HG02588 (cell line): ENCODE results near the gene DCUN1D4.
"Not testable (repeated sequence)": the region's sequence is repeated elsewhere in the genome, so short reads cannot be mapped to it uniquely, and the experiment has no call there.

ENCODE experiments used
- ATAC-seq: cut with Tn5 transposase; IDR thresholded peaks from one replicate; pipeline ENCODE4 v1.9.1; 2021; ENCODE audit warnings: mild to moderate bottlenecking, moderate library complexity; ENCODE audit not compliant: unreplicated experiment

Gene DCUN1D4

GRCh38 chr4:51890760-51891159 is 47.8 kb downstream of the DCUN1D4 start:
- ATAC-seq, result no peak

DNA sequence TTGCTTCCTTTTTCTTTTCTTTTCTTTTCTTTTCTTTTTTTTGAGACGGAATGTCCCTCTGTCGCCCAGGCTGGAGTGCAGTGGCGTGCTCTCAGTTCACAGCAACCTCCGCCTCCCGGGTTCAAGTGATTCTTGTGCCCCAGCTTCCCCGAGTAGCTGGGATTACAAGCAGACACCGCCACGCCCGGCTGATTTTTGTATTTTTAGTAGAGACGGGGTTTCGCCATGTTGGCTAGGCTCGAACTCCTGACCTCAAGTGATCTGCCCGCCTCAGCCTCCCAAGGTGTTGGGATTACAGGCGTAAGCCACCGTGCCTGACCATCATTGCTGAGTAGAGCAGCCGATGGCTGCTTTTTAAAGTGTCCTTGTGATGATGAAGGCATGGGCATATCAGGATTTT is 50.4 kb downstream of the DCUN1D4 start:
- not testable (repeated sequence) for ATAC-seq

DNA sequence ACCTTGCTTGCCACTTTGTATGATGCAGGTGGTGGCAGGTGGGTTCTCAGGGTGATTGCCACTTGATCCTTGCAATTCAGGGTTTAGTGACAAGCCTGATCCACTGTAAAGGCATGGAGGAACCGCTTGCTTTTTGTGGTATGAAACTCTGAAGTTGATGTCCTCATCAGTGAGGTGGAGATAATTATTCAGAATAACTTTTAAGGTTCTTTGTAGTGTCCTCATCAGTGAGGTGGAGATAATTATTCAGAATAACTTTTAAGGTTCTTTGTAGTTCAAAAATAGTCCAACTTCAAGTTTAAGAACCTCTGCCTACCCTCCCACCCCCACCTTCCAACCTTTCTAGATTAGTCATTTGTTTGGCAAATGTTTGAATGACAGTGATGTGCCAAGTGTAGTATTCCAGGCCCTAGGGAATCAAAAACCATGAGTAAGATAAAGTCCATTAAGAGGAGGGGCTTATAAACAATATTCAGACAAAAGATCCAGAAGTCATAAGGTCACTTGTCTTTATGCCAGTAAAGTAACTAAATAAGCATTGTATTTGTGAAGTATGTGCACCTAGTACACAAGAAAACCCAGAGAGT is 51.2 kb downstream of the DCUN1D4 start:
- no peak for ATAC-seq

- peak; percentile 37 for ATAC-seq
These were observed 52.2 kb downstream of the DCUN1D4 start for GRCh38 chr4:51895158-51895557.

DNA sequence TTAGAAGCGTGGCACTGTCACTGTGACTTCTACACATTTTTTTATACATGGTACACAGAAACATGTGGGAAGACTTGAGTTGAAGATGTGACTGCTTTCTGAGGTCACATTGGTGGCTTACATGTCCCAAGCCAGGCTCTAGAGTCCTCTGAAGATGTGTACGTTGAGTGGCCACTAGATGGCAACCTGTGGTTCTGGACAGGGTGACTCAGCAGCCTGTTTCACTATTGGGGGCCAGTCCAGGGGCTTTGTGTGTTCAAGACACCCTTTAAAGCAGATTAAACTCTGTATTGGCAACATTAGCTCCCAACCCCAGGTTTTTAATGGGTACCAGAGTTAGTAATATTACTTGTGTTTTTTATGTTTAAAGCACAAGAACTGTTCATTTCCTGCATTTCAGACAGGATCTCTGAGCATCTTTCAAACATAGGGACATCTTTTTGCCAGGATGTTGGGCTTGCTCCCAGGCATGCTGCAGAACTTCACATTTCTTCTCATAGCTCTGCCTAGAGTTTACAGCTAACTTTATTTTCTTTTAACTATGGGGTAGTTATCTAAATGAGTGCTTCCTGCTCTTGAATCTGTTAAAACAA is 53.0 kb downstream of the DCUN1D4 start:
- peak; percentile 99 for ATAC-seq

DNA sequence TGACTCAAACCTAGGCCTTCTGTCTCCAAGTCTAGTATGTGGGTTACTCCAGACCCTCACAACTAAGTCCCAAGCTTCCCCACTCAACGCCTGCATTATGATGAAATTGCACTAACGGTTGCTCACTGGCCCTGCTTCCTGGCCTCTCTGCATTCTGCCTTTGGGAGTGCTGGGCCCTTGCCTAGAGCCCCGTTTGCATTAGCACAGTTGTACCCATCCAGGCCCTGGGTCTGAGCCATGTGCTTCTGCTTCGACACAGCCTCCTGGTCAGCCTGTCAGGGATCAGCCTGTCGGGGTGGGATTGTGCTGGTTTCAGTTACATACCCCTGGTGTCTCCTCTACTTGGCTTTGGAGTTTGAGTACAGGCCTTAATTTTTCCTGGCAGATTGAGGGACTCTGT is 58.4 kb downstream of the DCUN1D4 start:
- no peak for ATAC-seq

- peak; percentile 98 for ATAC-seq
These were observed 63.4 kb downstream of the DCUN1D4 start for GRCh38 chr4:51906167-51906958.

- ATAC-seq, result no peak
These were observed 64.2 kb downstream of the DCUN1D4 start for GRCh38 chr4:51907006-51907669.

- no peak for ATAC-seq
These were observed 66.3 kb downstream of the DCUN1D4 start for GRCh38 chr4:51909236-51909703.

GRCh38 chr4:51918251-51918650 is 75.3 kb downstream of the DCUN1D4 start:
- no peak for ATAC-seq

- no peak for ATAC-seq
These were observed 80.4 kb downstream of the DCUN1D4 start for GRCh38 chr4:51923343-51923742.

- no peak for ATAC-seq
These were observed 82.4 kb downstream of the DCUN1D4 start for GRCh38 chr4:51925307-51925706.

DNA sequence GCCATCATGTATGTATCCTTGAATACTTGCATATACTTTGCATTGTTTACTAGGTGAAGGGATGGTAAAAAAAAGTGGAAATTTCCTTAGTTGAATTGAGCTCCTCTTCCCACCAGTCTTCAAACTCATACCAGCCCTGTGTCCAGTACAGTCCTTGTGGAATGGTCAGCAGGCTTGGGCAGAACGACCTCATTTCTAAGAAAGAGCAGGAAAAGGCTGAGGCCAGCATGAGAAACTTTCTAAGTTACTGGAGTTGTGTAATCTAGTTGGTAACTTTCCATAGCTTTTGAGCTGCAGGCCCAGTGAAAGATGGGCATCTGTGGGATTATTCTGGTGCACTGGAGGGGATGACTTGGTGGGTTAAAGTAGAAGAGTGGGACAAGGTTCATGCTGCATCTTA is 87.6 kb downstream of the DCUN1D4 start:
- no peak for ATAC-seq

- no peak for ATAC-seq
These were observed 88.5 kb downstream of the DCUN1D4 start for GRCh38 chr4:51931461-51931860.

GRCh38 chr4:51932261-51932660 is 89.3 kb downstream of the DCUN1D4 start:
- ATAC-seq, result no peak

GRCh38 chr4:51932684-51933083 is 89.7 kb downstream of the DCUN1D4 start:
- ATAC-seq, result no peak

DNA sequence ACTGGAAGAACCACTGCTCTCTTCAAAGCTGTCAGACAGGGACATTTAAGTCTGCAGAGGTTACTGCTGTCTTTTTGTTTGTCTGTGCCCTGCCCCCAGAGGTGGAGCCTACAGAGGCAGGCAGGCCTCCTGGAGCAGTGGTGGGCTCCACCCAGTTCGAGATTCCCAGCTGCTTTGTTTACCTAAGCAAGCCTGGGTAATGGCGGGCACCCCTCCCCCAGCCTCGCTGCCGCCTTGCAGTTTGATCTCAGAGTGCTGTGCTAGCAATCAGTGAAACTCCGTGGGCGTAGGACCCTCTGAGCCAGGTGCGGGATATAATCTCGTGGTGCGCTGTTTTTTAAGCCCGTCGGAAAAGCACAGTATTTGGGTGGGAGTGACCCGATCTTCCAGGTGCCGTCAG is 97.5 kb downstream of the DCUN1D4 start:
- ATAC-seq, result not testable (repeated sequence)

- no peak for ATAC-seq
These were observed 99.3 kb downstream of the DCUN1D4 start for GRCh38 chr4:51942108-51942832.

DNA sequence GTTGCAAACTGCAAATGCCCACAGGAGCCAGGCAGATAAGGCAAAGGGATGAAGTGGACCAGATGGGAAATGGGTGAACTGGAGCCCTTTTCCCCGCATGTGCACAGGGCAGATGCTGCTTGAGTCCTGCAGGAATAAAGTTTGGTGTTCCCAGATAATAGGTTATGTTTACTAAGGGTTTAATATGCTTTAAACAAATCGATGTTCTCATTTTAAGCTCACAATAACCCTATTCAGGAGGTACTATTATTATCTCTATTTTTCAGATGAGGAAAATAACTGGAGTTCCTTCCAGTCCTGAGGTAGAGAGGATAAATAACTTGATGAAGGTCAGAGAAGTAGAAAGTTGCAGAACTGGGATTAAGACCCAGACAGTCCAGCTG is 99.9 kb downstream of the DCUN1D4 start:
- ATAC-seq, result no peak

- no peak for ATAC-seq
These were observed 100.3 kb downstream of the DCUN1D4 start for GRCh38 chr4:51943221-51943620.
